Activated CD4-positive, alpha-beta T cell treated with anti-CD3 and anti-CD28 coated beads for 48 hours (primary cell): Measurements from ENCODE around the gene WDR86.

Source experiments
- DNase-seq: peaks from one replicate; pipeline ENCODE4 v3.0.0-alpha.2; 2020

WDR86 gene

GRCh38 chr7:151439855-151440798, 30.3 kb upstream of the WDR86 start, which contains the start of gene CRYGN:
TSS of gene CRYGN (minus strand) at chr7:151440141. CDS start at chr7:151439917, 224 bp downstream.
- no peak for DNase-seq

- no peak for DNase-seq
These were observed 29.2 kb upstream of the WDR86 start for GRCh38 chr7:151438864-151439601.

GRCh38 chr7:151437866-151438516, 28.2 kb upstream of the WDR86 start:
- no peak for DNase-seq

- no peak for DNase-seq
These were observed 27.3 kb upstream of the WDR86 start for GRCh38 chr7:151437159-151437553.

- no peak for DNase-seq
These were observed 26.8 kb upstream of the WDR86 start for GRCh38 chr7:151436446-151437158.

- no peak for DNase-seq
These were observed 26.1 kb upstream of the WDR86 start for GRCh38 chr7:151435971-151436370.

GRCh38 chr7:151435103-151435916, 25.5 kb upstream of the WDR86 start:
- DNase-seq, result no peak

GRCh38 chr7:151434549-151434948, 24.7 kb upstream of the WDR86 start:
- no peak for DNase-seq

- no peak for DNase-seq
These were observed 24.0 kb upstream of the WDR86 start for GRCh38 chr7:151433721-151434400.

GRCh38 chr7:151432658-151433521, 23.1 kb upstream of the WDR86 start:
- DNase-seq, result peak; percentile 79

- DNase-seq, result no peak
These were observed 22.0 kb upstream of the WDR86 start for GRCh38 chr7:151431768-151432311.

- no peak for DNase-seq
These were observed 21.5 kb upstream of the WDR86 start for GRCh38 chr7:151431281-151431767.

- DNase-seq, result no peak
These were observed 20.8 kb upstream of the WDR86 start for GRCh38 chr7:151430391-151431205.

- DNase-seq, result peak; percentile 47
These were observed 19.9 kb upstream of the WDR86 start for GRCh38 chr7:151429560-151430331.

- DNase-seq, result no peak
These were observed 19.4 kb upstream of the WDR86 start for GRCh38 chr7:151429237-151429559.

GRCh38 chr7:151428378-151429236, 18.8 kb upstream of the WDR86 start:
- DNase-seq, result no peak
